GM23338 (cell line): ENCODE results near the gene PPP4R2. TPM values are rescaled to one million over a fixed set of nuclear protein-coding genes. Genes with fewer than 3 reads are reported as not detected.
A peak's percentile ranks its signal among the peaks of the same experiment; 100 is the strongest.

Experiments
- ATAC-seq: fragments of 200-7000 bp; cut with Tn5 transposase; 3 replicates; pipeline ENCODE4 v1.9.1; 2020
- DNase-seq: peaks from one replicate; pipeline ENCODE4 v3.0.0-alpha.2; 2015; ENCODE audit warnings: low spot score
- H2AFZ ChIP-seq: fragments of 200-600 bp; sonication (generic); 2 replicates; pipeline ENCODE4 v1.8.0; 2016; ENCODE audit warnings: antibody characterized with exemption, mild to moderate bottlenecking, moderate library complexity
- H3F3A ChIP-seq: fragments of 200-600 bp; sonication (generic); replicated peaks from 2 replicates; pipeline ENCODE4 v1.8.0; 2017; ENCODE audit warnings: antibody characterized with exemption, mixed run types, low read depth
- H3K27ac ChIP-seq: fragments of 200-600 bp; sonication (generic); 2 replicates; pipeline ENCODE4 v1.6.1; 2016; ENCODE audit warnings: low read depth
- H3K27me3 ChIP-seq: fragments of 200-600 bp; sonication (generic); 2 replicates; pipeline ENCODE4 v1.8.0; 2016; ENCODE audit warnings: mild to moderate bottlenecking, mixed run types, moderate library complexity; ENCODE audit not compliant: insufficient read depth
- H3K36me3 ChIP-seq: fragments of 200-600 bp; sonication (generic); 2 replicates; pipeline ENCODE4 v1.8.0; 2016; ENCODE audit warnings: mild to moderate bottlenecking; ENCODE audit not compliant: insufficient read depth
- H3K4me1 ChIP-seq: fragments of 200-600 bp; sonication (generic); 2 replicates; pipeline ENCODE4 v1.8.0; 2016; ENCODE audit warnings: mild to moderate bottlenecking, moderate library complexity; ENCODE audit not compliant: insufficient read depth
- H3K4me2 ChIP-seq: fragments of 200-600 bp; sonication (generic); 2 replicates; pipeline ENCODE4 v1.7.1; 2017; ENCODE audit warnings: mixed run types
- H3K4me3 ChIP-seq: fragments of 200-600 bp; sonication (generic); 2 replicates; pipeline ENCODE4 v1.6.1; 2016; ENCODE audit warnings: mixed run types
- H3K79me2 ChIP-seq: fragments of 200-600 bp; sonication (generic); replicated peaks from 2 replicates; pipeline ENCODE4 v1.8.0; 2017; ENCODE audit warnings: mild to moderate bottlenecking; ENCODE audit not compliant: insufficient read depth
- H3K9me2 ChIP-seq: fragments of 200-600 bp; sonication (generic); 2 replicates; pipeline ENCODE4 v1.8.0; 2017; ENCODE audit not compliant: insufficient read depth
- H4K20me1 ChIP-seq: fragments of 200-600 bp; sonication (generic); replicated peaks from 2 replicates; pipeline ENCODE4 v1.8.0; 2017; ENCODE audit warnings: mild to moderate bottlenecking; ENCODE audit not compliant: insufficient read depth
- H3K27ac Mint-ChIP-seq: 2 replicates; pipeline ENCODE4 v1.8.0; 2020; ENCODE audit warnings: inconsistent platforms, mild to moderate bottlenecking, moderate library complexity, mixed read lengths
- H3K27me3 Mint-ChIP-seq: 3 replicates; pipeline ENCODE4 v1.8.0; 2022; ENCODE audit warnings: low read depth, mild to moderate bottlenecking, moderate library complexity, mixed read lengths, inconsistent platforms; ENCODE audit not compliant: insufficient read depth, poor library complexity
- H3K36me3 Mint-ChIP-seq: 3 replicates; pipeline ENCODE4 v1.8.0; 2021; ENCODE audit warnings: low read depth, mild to moderate bottlenecking, inconsistent platforms, moderate library complexity, mixed read lengths
- H3K4me1 Mint-ChIP-seq: 3 replicates; pipeline ENCODE4 v1.8.0; 2020; ENCODE audit warnings: mild to moderate bottlenecking, inconsistent platforms, mixed read lengths
- H3K4me3 Mint-ChIP-seq: 3 replicates; pipeline ENCODE4 v1.8.0; 2021; ENCODE audit warnings: moderate library complexity, mild to moderate bottlenecking, inconsistent platforms, mixed read lengths
- H3K9me3 Mint-ChIP-seq: 3 replicates; pipeline ENCODE4 v1.8.0; 2020; ENCODE audit warnings: moderate library complexity, mild to moderate bottlenecking, inconsistent platforms, mixed read lengths
- CREB1 ChIP-seq: fragments of 250-450 bp; sonication (Bioruptor Pico); IDR thresholded peaks from 2 replicates; pipeline ENCODE4 v1.5.0; 2020; ENCODE audit warnings: low read depth, mild to moderate bottlenecking, moderate library complexity
- CTCF ChIP-seq, 2 experiments: fragments of 200-600 bp in 1 of 2; sonication (generic) in 1 of 2; conservative IDR thresholded peaks; 2 replicates each; pipeline versions ENCODE4 v1.5.1 to v1.6.1; 2016 to 2017; ENCODE audit warnings: antibody characterized with exemption in 2 of 2, low read depth in 2 of 2, mild to moderate bottlenecking in 2 of 2, moderate library complexity in 1 of 2
- ETS1 ChIP-seq: IDR thresholded peaks from 2 replicates; pipeline ENCODE4 v1.6.1; 2016; ENCODE audit warnings: antibody characterized with exemption
- STAT1 ChIP-seq: IDR thresholded peaks from one replicate; pipeline ENCODE4 v1.6.1; 2016; ENCODE audit warnings: antibody characterized with exemption; ENCODE audit not compliant: unreplicated experiment
- ZNF114 ChIP-seq: fragments of 250-450 bp; sonication (Bioruptor Pico); IDR thresholded peaks from 2 replicates; pipeline ENCODE4 v1.5.0; 2020; ENCODE audit warnings: mild to moderate bottlenecking, moderate library complexity
- ZNF331 ChIP-seq: fragments of 250-450 bp; sonication (Bioruptor Pico); IDR thresholded peaks from 2 replicates; pipeline ENCODE4 v1.5.0; 2020; ENCODE audit warnings: low read depth, mild to moderate bottlenecking, moderate library complexity
- ZNF462 ChIP-seq: fragments of 250-450 bp; sonication (Bioruptor Pico); IDR thresholded peaks from 2 replicates; pipeline ENCODE4 v1.5.0; 2020; ENCODE audit warnings: mild to moderate bottlenecking, moderate library complexity
- polyA plus RNA-seq: library from polyadenylated mRNA; unstranded; fragments of >200 nt; fragmentation: Nextera tagmentation; extraction: Ambion mirVana; gene quantifications from 2 replicates; pipeline ENCODE4 v1.2.1, GENCODE V29; 2016
- total RNA-seq: library from RNA; depleted of rRNA; stranded (reverse); fragments of >200 nt; shearing (Covaris generic); gene quantifications from 2 replicates; pipeline ENCODE4 v1.2.3, GENCODE V29; 2014

PPP4R2 gene
- total and polyA plus RNA-seq, 2 experiments from 2014 or later: 62.7 to 117 TPM

- no peak for TF ChIP-seq ZNF462 (CRISPR knock-in tag)
These were observed 29.6 kb downstream of the PPP4R2 start (continued) for GRCh38 chr3:73026111-73026759.

- H3K27me3 Mint-ChIP-seq: peaks cover 5% of the 10 kb centered on the region
- peaks cover 24% of the 10 kb centered on the region; the same call in 1 of the 2 replicates for H4K20me1 ChIP-seq
- H3K27ac Mint-ChIP-seq: no peak overlapping the region
- H3K9me3 Mint-ChIP-seq: no peaks in the 10 kb centered on the region
- no peaks in the 10 kb centered on the region for H3K36me3 ChIP-seq
- H3K9me2 ChIP-seq: no peaks in the 10 kb centered on the region
- DNase-seq: no peak
- no peak overlapping the region for H3K4me3 ChIP-seq
- TF ChIP-seq CREB1 (CRISPR knock-in tag) (no peak), ZNF331 (CRISPR knock-in tag) (no peak), STAT1 (no peak), CTCF (conservative IDR thresholded peaks at IDR 0.05; ENCODE audit: low read depth in 2 of 2) (no peak), ETS1 (no peak), ZNF114 (CRISPR knock-in tag) (no peak)
- 0 out of 2 replicates have a peak overlapping the region, but pooled peaks have one; percentile 24 for H3K27ac ChIP-seq
- no peaks in the 10 kb centered on the region; the same call in 1 of the 2 replicates for H3K79me2 ChIP-seq
- peaks cover 50% of the 10 kb centered on the region for H3K4me1 ChIP-seq
- no peak for ATAC-seq
- H3F3A ChIP-seq: no peaks in the 10 kb centered on the region
- no peak overlapping the region for H2AFZ ChIP-seq
- H3K4me2 ChIP-seq: no peak overlapping the region
- H3K4me1 Mint-ChIP-seq: peaks cover 59% of the 10 kb centered on the region
- no peaks in the 10 kb centered on the region for H3K27me3 ChIP-seq
- no peak overlapping the region for H3K4me3 Mint-ChIP-seq
- H3K36me3 Mint-ChIP-seq: peaks cover 12% of the 10 kb centered on the region; the same call in 2 of the 3 replicates
These were observed 30.1 kb downstream of the PPP4R2 start for GRCh38 chr3:73026760-73027113.
